Lower leg skin (tissue), 4 donors: Measurements from ENCODE around the gene PLAU. TPM values are rescaled to one million over a fixed set of nuclear protein-coding genes. Genes with fewer than 3 reads are reported as not detected.

Experiments used
- DNase-seq, 2 donors: peaks; one replicate each; pipeline ENCODE4 v3.0.0-alpha.2; 2019; ENCODE audit warnings: low spot score in 2 of 2
- H3K4me3 ChIP-seq: fragments of 200-600 bp; sonication (generic); 2 replicates; pipeline ENCODE4 v1.5.1; 2017; ENCODE audit warnings: mild to moderate bottlenecking, low read depth; ENCODE audit not compliant: poor library complexity, severe bottlenecking
- CTCF ChIP-seq, 3 donors: fragments of 450-650 bp; IDR thresholded peaks; one replicate each; pipeline ENCODE4 v1.5.1; 2016; ENCODE audit warnings: antibody characterized with exemption in 3 of 3, mild to moderate bottlenecking in 3 of 3, moderate library complexity in 2 of 3
- POLR2A ChIP-seq, 2 donors: fragments of 450-650 bp; IDR thresholded peaks; one replicate each; pipeline ENCODE4 v1.6.1; 2016 to 2017; ENCODE audit warnings: antibody characterized with exemption in 2 of 2, mild to moderate bottlenecking in 1 of 2, moderate library complexity in 1 of 2
- WGBS, 2 donors: methylation state at CpG; one replicate each; pipeline ENCODE4 v1.1.5; 2018; 5-methylcytosine and 5-hydroxymethylcytosine counted together
- intact Hi-C: fragments of 100-400 bp; cut with DNase I; formaldehyde crosslinking; loops from one replicate; pipeline ENCODE4 v1.15.0; 2023; ENCODE audit warnings: low total_unique reads
- total RNA-seq, 4 donors: library from RNA; depleted of rRNA; stranded (reverse); fragments of >200 nt; gene quantifications; one replicate each; pipeline ENCODE4 v1.1.0, GENCODE V29; 2016

PLAU gene
- total RNA-seq, 4 donors from 2014 or later: 12.7 to 28.5 (median 14.7) TPM

DNA sequence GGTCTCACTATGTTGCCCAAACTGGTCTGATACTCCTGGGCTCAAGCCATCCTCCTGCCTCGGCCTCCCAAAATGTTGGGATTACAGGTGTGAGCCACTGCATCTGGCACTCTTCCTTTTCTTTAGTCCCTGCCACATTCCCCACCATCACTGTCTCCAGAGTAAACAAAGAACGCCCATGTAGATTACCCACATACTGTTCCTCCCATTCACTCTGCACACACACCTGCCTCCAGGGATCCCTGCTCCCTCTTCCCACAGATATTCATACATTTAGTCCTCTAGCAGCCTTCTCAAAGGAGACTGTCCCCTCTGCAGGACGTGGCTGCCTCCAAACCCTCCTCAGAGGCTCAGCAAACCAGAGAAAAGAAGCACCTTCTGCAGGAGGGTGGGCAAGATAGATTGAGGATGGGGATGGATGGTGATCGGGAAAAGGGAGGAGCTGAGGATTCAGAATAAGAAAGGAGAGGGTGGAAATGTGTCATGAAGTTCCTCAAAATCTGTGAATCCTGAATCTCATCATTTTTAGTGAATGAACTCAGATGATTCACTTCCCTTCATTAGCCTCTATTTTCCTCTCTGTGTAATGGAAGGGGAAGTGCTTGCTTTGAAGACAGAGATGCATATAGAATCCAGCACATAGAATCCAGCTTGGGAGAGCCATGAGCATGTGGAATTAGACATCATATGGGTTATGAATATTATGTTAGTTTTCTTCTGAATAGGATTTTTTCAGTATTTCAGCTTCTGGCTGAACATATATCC, 5.5 kb upstream of the PLAU start:
- intact Hi-C loops: no loop called here
- DNase-seq: no peak
- WGBS, 2 donors: 81 to 86% methylated on average over 4 of the region's 4 CpGs
- TF ChIP-seq CTCF (IDR thresholded peaks at IDR 0.05): no peak
- no peak for TF ChIP-seq POLR2A (IDR thresholded peaks at IDR 0.05)
- no peak overlapping the region for H3K4me3 ChIP-seq

DNA sequence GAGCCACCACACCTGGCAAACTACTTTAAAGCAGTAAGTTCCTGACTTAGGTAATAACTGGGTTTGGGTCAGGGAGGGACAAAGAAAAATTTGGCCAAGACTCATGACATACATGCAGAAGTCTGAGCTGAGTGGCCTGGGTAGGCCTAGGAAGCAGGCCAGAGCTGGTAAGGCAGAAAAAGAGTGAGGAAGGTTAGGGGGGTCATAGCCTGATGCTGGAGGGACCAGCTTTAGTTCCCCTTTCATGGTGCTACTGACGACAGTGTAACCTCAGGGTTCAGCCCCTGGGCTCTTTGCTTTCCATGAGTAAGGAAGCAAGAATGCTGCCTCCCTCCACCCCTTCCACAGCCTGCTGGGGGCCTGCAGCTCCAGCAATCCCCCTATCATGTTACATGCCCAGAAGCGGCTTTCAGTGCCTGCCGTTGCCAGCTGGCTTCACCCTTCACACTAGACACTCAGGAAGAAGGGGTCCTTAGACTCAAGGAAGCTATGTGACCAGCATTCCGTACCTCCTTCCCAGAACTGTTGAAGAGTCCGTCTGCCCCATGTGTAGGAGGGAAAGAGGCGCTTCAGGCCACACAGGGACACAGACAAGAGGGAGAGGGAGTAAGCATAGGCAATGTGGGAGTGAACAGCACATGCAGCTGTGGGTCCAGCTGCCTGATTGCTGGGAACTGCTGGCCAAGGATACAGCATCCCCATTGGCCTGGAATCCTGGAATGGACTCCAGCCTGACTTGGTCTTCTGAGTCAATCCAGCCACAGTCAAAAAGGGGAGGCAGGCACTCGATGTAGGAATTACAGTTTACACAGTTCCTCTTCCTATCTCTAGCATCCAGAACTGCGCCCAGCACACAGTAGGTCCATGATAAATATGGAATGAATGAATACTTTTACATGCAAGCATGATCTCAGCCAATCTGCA, 4.1 kb upstream of the PLAU start:
- no peak overlapping the region for H3K4me3 ChIP-seq
- peak in 1 of 2 donors; percentile 89 for DNase-seq
- WGBS, 2 donors: 47 to 58% methylated on average over 8 of the region's 8 CpGs
- intact Hi-C loops: no loop called here
- no peak for TF ChIP-seq CTCF (IDR thresholded peaks at IDR 0.05)
- TF ChIP-seq POLR2A (IDR thresholded peaks at IDR 0.05): no peak

- no peak overlapping the region for H3K4me3 ChIP-seq
- intact Hi-C loops: no loop called here
- peak in 1 of 2 donors; percentile 71 for DNase-seq
- TF ChIP-seq CTCF (IDR thresholded peaks at IDR 0.05): no peak
- TF ChIP-seq POLR2A (IDR thresholded peaks at IDR 0.05): no peak
- WGBS, 2 donors: 76 to 77% methylated on average over 6 of the region's 6 CpGs
These were observed 3.0 kb upstream of the PLAU start for GRCh38 chr10:73907841-73908517.

DNA sequence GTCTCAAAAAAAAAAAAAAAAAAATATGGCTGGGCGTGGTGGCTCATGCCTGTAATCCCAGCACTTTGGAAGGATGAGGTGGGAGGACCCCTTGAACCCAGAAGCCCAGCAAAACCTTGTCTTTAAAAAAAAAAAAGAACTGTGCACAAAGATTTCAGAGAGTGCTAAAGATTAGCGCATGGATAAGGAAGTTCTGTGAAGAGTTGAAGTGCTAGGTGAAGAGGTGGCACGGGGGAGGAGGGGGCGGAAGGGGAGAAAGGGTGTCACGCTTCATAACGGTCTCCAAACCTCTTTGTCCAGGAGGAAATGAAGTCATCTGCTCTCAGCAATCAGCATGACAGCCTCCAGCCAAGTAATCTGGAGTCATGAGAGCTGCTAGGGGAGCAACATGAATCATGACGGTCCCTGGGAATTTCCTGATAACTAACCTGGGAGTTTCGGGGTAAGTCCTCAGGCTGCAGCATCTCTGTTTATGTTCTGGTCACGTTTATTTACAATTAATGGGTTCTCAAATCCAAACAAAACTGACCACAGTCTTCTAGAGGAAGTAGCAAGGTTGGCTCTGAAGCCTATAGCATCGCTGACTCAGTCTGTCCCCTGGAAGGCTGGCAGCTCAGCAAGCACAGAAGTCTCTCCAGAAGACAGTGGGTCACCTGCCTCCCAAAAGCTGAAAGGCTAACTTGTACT, 1.9 kb upstream of the PLAU start:
- intact Hi-C loops: no loop called here
- WGBS, 2 donors: 24 to 25% methylated on average over 10 of the region's 10 CpGs
- no peak for TF ChIP-seq POLR2A (IDR thresholded peaks at IDR 0.05)
- TF ChIP-seq CTCF (IDR thresholded peaks at IDR 0.05): no peak
- DNase-seq: peak in 1 of 2 donors; percentile 55
- no peak overlapping the region for H3K4me3 ChIP-seq

GRCh38 chr10:73909540-73910115, 1.3 kb upstream of the PLAU start:
- no peak for TF ChIP-seq CTCF (IDR thresholded peaks at IDR 0.05)
- no peak for TF ChIP-seq POLR2A (IDR thresholded peaks at IDR 0.05)
- H3K4me3 ChIP-seq: no peak overlapping the region
- intact Hi-C loops: no loop called here
- 67% methylated on average over 4 of the region's 4 CpGs for WGBS, 2 donors
- no peak for DNase-seq
